Prostate gland (tissue), 2 donors: ENCODE data around the gene TRPM3.

ENCODE experiments used
- CTCF ChIP-seq, 4 experiments: fragments of 200-600 bp in 2 of 4; fragments of 450-650 bp in 2 of 4; sonication (generic) in 2 of 4; IDR thresholded peaks; 1 replicate in 3 of 4; 2 replicates in 1 of 4; pipeline ENCODE4 v1.5.1; 2016 to 2019; ENCODE audit warnings: antibody characterized with exemption in 4 of 4, mild to moderate bottlenecking in 2 of 4, moderate library complexity in 2 of 4
- POLR2A ChIP-seq: fragments of 450-650 bp; IDR thresholded peaks from one replicate; pipeline ENCODE4 v1.6.1; 2016; ENCODE audit warnings: antibody characterized with exemption, mild to moderate bottlenecking
- POLR2AphosphoS5 ChIP-seq: sonication (generic); formaldehyde crosslinking; IDR thresholded peaks from one replicate; pipeline ENCODE4 v1.6.1; 2017; ENCODE audit warnings: antibody characterized with exemption

GRCh38 chr9:70479880-70480291 is 641.5 kb downstream of the TRPM3 start:
- no peak for TF ChIP-seq CTCF (IDR thresholded peaks at IDR 0.05)
- TF ChIP-seq POLR2A: no peak
- no peak for TF ChIP-seq POLR2AphosphoS5
